Keratinocyte (primary cell): ENCODE measurements around the gene FARP1. TPM values are rescaled to one million over a fixed set of nuclear protein-coding genes. Genes with fewer than 3 reads are reported as not detected.

Source experiments
- DNase-seq: peaks from one replicate; pipeline ENCODE4 v3.0.0-alpha.2; 2011; ENCODE audit warnings: low read depth, missing footprints, low spot score
- FAIRE-seq: peaks from 2 replicates; lab custom pipeline; 2011; peaks lifted over from hg19 to GRCh38; lab: Jason Lieb, UNC
- H2AFZ ChIP-seq: 2 replicates; pipeline ENCODE4 v1.6.0; 2012; ENCODE audit warnings: low read length, control low read depth, inconsistent platforms; ENCODE audit not compliant: control insufficient read depth
- H3K27ac ChIP-seq: 2 replicates; pipeline ENCODE4 v1.5.1; 2011; ENCODE audit warnings: low read length; ENCODE audit not compliant: control insufficient read depth, insufficient read depth
- H3K27me3 ChIP-seq: 3 replicates; pipeline ENCODE4 v1.6.0; 2011; ENCODE audit warnings: low read length; ENCODE audit not compliant: control insufficient read depth, insufficient read depth; ENCODE audit errors: extremely low read depth
- H3K36me3 ChIP-seq, 2 experiments: 2 replicates in 1 of 2; 3 replicates in 1 of 2; pipeline ENCODE4 v1.5.1; 2011; ENCODE audit warnings: low read length in 2 of 2, mild to moderate bottlenecking in 1 of 2; ENCODE audit not compliant: control insufficient read depth in 2 of 2, insufficient read depth in 2 of 2; ENCODE audit errors: extremely low read depth in 1 of 2
- H3K4me1 ChIP-seq: 3 replicates; pipeline ENCODE4 v1.5.1; 2011; ENCODE audit warnings: low read length; ENCODE audit not compliant: control insufficient read depth, insufficient read depth; ENCODE audit errors: extremely low read depth
- H3K4me2 ChIP-seq: 3 replicates; pipeline ENCODE4 v1.6.0; 2011; ENCODE audit warnings: low read depth, low read length; ENCODE audit not compliant: control insufficient read depth, insufficient read depth; ENCODE audit errors: extremely low read depth
- H3K4me3 ChIP-seq, 3 experiments: fragments of 200-600 bp in 1 of 3; sonication (generic) in 1 of 3; 2 replicates in 2 of 3; 3 replicates in 1 of 3; pipeline ENCODE4 v1.5.1; 2011 to 2016; ENCODE audit warnings: low read length in 3 of 3, mild to moderate bottlenecking in 3 of 3, control low read depth in 2 of 3, inconsistent platforms in 1 of 3, low read depth in 1 of 3, mixed read lengths in 1 of 3, mixed run types in 1 of 3, moderate library complexity in 1 of 3; ENCODE audit not compliant: control insufficient read depth in 2 of 3, insufficient read depth in 2 of 3; ENCODE audit errors: extremely low read depth in 1 of 3
- H3K79me2 ChIP-seq: 2 replicates; pipeline ENCODE4 v1.6.0; 2012; ENCODE audit warnings: low read length; ENCODE audit not compliant: control insufficient read depth, insufficient read depth
- H3K9ac ChIP-seq: 3 replicates; pipeline ENCODE4 v1.6.0; 2011; ENCODE audit warnings: low read length; ENCODE audit not compliant: control insufficient read depth, insufficient read depth; ENCODE audit errors: extremely low read depth
- H3K9me1 ChIP-seq: 3 replicates; pipeline ENCODE4 v1.6.0; 2011; ENCODE audit warnings: low read length; ENCODE audit not compliant: control insufficient read depth, insufficient read depth; ENCODE audit errors: extremely low read depth
- H3K9me3 ChIP-seq: 2 replicates; pipeline ENCODE4 v1.5.1; 2012; ENCODE audit warnings: low read depth, low read length; ENCODE audit not compliant: control insufficient read depth
- H4K20me1 ChIP-seq: 3 replicates; pipeline ENCODE4 v1.6.0; 2011; ENCODE audit warnings: low read length; ENCODE audit not compliant: control insufficient read depth, insufficient read depth; ENCODE audit errors: extremely low read depth
- EZH2 ChIP-seq: IDR thresholded peaks from one replicate; pipeline ENCODE4 v1.6.1; 2012; ENCODE audit warnings: inconsistent platforms, mild to moderate bottlenecking, low read length, moderate library complexity
- dilution Hi-C: fragments of 300-500 bp; cut with MboI; formaldehyde crosslinking; loops from one replicate; pipeline ENCODE4 v1.7.0; 2020; ENCODE audit warnings: low sequenced_read_pairs; ENCODE audit not compliant: extremely low pct_ligation_motif_present
- polyA plus RNA-seq, 5 experiments: library from polyadenylated mRNA; depleted of rRNA in 3 of 5; stranded (reverse) in 3 of 5; stranded (forward) in 1 of 5; unstranded in 1 of 5; fragments of >200 nt; gene quantifications; 1 replicate in 1 of 5; 2 replicates in 3 of 5; 3 replicates in 1 of 5; pipeline versions ENCODE4 v1.2.1 to v1.2.3, GENCODE V29; 2011 to 2012; ENCODE audit warnings: missing spikeins in 2 of 5, low read depth in 1 of 5, low replicate concordance in 1 of 5
- TF ChIP-seq, protein P1 (sequence below), 3 experiments: IDR thresholded peaks in 1 of 3; conservative IDR thresholded peaks in 1 of 3; optimal IDR thresholded peaks in 1 of 3; 2 replicates in 2 of 3; 3 replicates in 1 of 3; pipeline versions ENCODE3 to v1.5.1; 2011; ENCODE audit warnings: low read length in 3 of 3, mild to moderate bottlenecking in 3 of 3, moderate library complexity in 2 of 3, control low read depth in 1 of 3, inconsistent platforms in 1 of 3; ENCODE audit not compliant: insufficient read depth in 2 of 3; ENCODE audit errors: extremely low read depth in 1 of 3

The FARP1 gene
- polyA plus RNA-seq, 1 donor (not counting 4 experiments of a cell fraction or from before 2014, with no cell fraction given) = 10.3 TPM

DNA sequence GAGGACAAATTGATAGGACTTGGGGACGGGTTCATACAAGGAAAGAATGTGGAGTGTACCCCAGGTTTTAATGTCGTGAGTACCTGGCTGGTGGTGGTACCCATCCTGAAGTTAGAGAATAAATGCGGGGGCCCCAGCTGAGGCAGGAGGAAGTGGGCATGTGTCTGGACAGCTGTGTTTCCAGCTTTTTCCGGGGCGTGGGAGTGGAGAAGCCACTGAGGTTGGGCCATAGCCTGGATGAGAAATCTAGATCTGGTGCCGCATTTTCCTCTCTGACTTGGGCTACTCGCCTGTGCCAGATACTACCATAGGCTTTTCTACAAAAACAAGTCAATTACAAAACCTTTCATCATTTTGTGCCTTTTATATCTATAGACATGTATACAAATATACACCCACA, 286.6 kb downstream of the FARP1 start:
- no peaks in the 10 kb centered on the region for H3K36me3 ChIP-seq
- H3K27me3 ChIP-seq = no peaks in the 10 kb centered on the region
- no peak overlapping the region for H3K4me3 ChIP-seq
- no peak for DNase-seq
- FAIRE-seq = no peak
- no peak overlapping the region for H3K9ac ChIP-seq
- dilution Hi-C loops = no loop called here
- no peaks in the 10 kb centered on the region for H4K20me1 ChIP-seq
- no peaks in the 10 kb centered on the region for H3K9me1 ChIP-seq
- no peak overlapping the region for H2AFZ ChIP-seq
- TF ChIP-seq, protein P1, sequence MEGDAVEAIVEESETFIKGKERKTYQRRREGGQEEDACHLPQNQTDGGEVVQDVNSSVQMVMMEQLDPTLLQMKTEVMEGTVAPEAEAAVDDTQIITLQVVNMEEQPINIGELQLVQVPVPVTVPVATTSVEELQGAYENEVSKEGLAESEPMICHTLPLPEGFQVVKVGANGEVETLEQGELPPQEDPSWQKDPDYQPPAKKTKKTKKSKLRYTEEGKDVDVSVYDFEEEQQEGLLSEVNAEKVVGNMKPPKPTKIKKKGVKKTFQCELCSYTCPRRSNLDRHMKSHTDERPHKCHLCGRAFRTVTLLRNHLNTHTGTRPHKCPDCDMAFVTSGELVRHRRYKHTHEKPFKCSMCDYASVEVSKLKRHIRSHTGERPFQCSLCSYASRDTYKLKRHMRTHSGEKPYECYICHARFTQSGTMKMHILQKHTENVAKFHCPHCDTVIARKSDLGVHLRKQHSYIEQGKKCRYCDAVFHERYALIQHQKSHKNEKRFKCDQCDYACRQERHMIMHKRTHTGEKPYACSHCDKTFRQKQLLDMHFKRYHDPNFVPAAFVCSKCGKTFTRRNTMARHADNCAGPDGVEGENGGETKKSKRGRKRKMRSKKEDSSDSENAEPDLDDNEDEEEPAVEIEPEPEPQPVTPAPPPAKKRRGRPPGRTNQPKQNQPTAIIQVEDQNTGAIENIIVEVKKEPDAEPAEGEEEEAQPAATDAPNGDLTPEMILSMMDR (optimal IDR thresholded peaks at IDR 0.05 in 1 of 3, IDR thresholded peaks at IDR 0.05 in 1 of 3, conservative IDR thresholded peaks at IDR 0.05 in 1 of 3; ENCODE audit: extremely low read depth in 1 of 3, insufficient read depth in 2 of 3, low read length in 3 of 3) = no peak
- TF ChIP-seq EZH2 = no peak
- H3K4me2 ChIP-seq = no peak overlapping the region
- no peak overlapping the region for H3K27ac ChIP-seq
- H3K4me1 ChIP-seq = no peaks in the 10 kb centered on the region
- no peaks in the 10 kb centered on the region for H3K9me3 ChIP-seq
- no peaks in the 10 kb centered on the region for H3K79me2 ChIP-seq

DNA sequence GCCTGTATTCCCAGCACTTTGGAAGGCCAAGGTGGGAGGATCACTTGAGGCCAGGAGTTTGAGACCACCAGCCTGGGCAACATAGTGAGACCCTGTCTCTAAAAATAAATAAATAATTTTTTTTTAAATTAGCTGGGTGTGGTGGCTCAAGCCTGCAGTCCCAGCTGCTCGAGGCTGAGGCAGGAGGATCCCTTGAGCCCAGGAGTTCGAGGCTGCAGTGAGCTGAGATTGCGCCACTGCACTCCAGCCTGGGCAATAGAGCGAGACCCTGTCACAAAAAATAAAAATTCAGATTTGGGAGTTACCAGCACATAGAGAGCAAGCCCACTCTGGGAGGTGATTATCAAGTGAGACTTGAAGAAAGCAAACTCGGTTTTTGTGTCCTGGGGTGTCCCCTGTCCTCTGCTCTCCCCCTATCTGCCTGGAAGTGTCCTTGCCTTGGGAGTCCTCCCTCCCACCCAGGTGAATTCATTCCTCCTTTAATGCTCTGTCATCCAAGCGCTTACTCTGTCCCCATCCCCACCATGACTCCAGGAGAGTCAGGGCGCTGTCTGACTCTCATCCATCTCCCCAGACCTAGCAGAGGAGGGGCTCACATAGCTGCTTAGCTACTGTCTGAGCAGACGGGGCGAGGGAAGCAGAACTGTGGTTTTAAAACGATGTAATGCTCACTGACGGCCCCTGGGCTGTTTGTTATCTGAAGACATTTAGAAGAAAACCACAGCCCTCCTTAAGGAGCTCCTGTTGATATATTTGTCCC, 287.3 kb downstream of the FARP1 start:
- Histone ChIP-seq H3K27ac (no peak overlapping the region), H3K36me3 (no peaks in the 10 kb centered on the region), H3K4me1 (no peaks in the 10 kb centered on the region), H4K20me1 (no peaks in the 10 kb centered on the region), H2AFZ (no peak overlapping the region), H3K9me3 (no peaks in the 10 kb centered on the region), H3K27me3 (no peaks in the 10 kb centered on the region), H3K4me3 (no peak overlapping the region), H3K79me2 (no peaks in the 10 kb centered on the region), H3K9me1 (no peaks in the 10 kb centered on the region), H3K4me2 (no peak overlapping the region), H3K9ac (no peak overlapping the region)
- dilution Hi-C loops = no loop called here
- FAIRE-seq (no peak), DNase-seq (no peak)
- no peak for TF ChIP-seq EZH2
- TF ChIP-seq, protein P1 (optimal IDR thresholded peaks at IDR 0.05 in 1 of 3, IDR thresholded peaks at IDR 0.05 in 1 of 3, conservative IDR thresholded peaks at IDR 0.05 in 1 of 3; ENCODE audit: extremely low read depth in 1 of 3, insufficient read depth in 2 of 3, low read length in 3 of 3) = no peak
